Measurements from ENCODE around the gene DISP3.
"Not testable (repeated sequence)": the region's sequence is repeated elsewhere in the genome, so short reads cannot be mapped to it uniquely, and the experiment has no call there.

DISP3 gene

GRCh38 chr1:11578004-11578403, 99.0 kb downstream of the DISP3 start:
- no peak for DNase-seq (ENCODE audit: low spot score)

DNA sequence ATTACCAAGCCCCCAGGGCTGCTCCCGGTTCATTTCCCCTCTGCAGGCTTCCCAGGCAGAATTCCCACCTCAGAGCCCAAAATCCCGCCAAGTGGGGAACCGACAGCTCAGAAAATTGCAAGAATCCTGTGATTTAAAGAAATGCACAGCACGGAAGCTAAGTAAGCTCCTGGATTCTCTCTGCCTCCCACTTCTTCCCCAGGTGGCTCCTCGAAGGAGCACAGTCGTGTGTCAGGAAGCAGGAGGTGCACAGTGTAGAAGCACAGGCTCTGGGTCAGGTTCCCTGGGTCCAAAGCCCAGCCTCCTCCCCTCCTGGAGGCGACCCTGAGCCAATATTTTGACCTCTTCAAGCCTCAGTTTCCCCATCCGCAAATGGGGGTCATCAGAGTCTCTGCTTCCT, 100.6 kb downstream of the DISP3 start:
- DNase-seq (ENCODE audit: low spot score): no peak

GRCh38 chr1:11580049-11580448, 101.1 kb downstream of the DISP3 start:
- DNase-seq (ENCODE audit: low spot score): not testable (repeated sequence)

- no peak for DNase-seq (ENCODE audit: low spot score)
Measured at GRCh38 chr1:11581445-11581991, 102.6 kb downstream of the DISP3 start.

DNA sequence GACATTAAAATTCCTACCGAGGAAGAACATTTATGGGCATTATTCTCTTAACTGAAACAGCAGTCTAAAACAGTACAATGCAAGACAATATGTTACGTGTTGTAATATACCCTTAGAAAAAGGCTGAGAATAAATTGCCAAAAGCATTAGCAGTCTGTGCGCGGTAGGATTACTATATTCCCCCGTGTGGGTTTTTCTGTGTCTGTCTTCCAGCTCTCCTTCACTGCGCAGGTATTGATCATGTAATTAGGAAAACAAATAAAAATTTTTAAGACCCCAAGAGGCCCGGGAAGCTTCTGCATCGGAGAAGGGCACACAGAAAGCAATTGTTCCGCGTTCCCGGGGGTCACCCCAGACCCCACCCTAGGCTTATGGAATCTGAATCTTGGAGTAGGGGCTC, 106.4 kb downstream of the DISP3 start:
- no peak for DNase-seq (ENCODE audit: low spot score)
